ENCODE data around the gene WNT6. TPM values are rescaled to one million over a fixed set of nuclear protein-coding genes. Genes with fewer than 3 reads are reported as not detected.
A peak's percentile ranks its signal among the peaks of the same experiment; 100 is the strongest.

The WNT6 gene
- total RNA-seq, 1 donor from 2014 or later: 0.66 TPM

DNA sequence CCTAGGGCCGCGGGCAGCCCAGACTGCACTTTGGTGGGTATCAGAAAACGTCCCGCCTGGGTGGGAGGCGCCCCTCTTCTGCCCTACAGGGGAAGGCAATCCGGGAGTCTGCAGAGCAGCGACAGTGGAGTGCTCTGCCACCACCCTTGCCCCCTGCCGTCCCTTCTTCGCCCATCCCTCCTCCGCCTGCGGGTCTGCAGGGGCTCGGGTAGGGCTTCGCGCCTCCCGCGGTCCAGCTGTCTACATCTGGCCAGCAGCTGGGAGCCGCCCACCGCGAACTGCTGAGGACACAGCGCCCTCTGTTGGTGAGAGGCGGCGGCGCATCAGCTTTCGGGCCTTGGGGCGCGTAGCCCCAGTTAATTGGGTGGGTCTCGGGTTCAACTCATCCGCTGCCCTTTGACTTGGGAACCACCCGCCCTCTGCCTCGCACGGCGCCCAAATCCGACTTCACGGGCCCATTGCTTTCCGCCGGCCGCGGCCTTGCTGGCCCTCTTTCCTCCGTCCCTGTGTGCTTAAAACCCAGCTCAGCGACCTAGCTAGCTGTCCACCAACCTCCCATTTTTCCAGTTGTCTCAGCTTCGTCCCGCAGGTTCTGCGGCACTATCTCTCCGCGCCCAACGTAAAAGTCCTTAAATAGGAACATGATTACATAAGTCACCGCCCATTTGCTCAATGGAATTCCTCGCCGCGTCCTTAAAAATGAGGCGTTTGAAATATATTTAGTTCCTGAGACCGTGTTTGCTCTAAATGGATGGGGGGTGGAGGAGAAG is 38.7 kb downstream of the WNT6 start:
- Mint-ChIP-seq H3K27me3 (ENCODE audit: unreplicated experiment) (peaks cover 25% of the 10 kb centered on the region), H3K27ac (ENCODE audit: unreplicated experiment) (peak overlapping the region; percentile 48), H3K36me3 (ENCODE audit: unreplicated experiment) (peaks cover 13% of the 10 kb centered on the region), H3K4me1 (ENCODE audit: low read depth, unreplicated experiment) (peaks cover 25% of the 10 kb centered on the region), H3K4me3 (ENCODE audit: unreplicated experiment) (peak overlapping the region; percentile 83), H3K9me3 (ENCODE audit: unreplicated experiment) (peaks cover 15% of the 10 kb centered on the region)
- peak; percentile 85 for DNase-seq
- TF ChIP-seq, protein P1, sequence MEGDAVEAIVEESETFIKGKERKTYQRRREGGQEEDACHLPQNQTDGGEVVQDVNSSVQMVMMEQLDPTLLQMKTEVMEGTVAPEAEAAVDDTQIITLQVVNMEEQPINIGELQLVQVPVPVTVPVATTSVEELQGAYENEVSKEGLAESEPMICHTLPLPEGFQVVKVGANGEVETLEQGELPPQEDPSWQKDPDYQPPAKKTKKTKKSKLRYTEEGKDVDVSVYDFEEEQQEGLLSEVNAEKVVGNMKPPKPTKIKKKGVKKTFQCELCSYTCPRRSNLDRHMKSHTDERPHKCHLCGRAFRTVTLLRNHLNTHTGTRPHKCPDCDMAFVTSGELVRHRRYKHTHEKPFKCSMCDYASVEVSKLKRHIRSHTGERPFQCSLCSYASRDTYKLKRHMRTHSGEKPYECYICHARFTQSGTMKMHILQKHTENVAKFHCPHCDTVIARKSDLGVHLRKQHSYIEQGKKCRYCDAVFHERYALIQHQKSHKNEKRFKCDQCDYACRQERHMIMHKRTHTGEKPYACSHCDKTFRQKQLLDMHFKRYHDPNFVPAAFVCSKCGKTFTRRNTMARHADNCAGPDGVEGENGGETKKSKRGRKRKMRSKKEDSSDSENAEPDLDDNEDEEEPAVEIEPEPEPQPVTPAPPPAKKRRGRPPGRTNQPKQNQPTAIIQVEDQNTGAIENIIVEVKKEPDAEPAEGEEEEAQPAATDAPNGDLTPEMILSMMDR (IDR thresholded peaks at IDR 0.05; ENCODE audit: partially characterized antibody, unreplicated experiment): peak; percentile 100

DNA sequence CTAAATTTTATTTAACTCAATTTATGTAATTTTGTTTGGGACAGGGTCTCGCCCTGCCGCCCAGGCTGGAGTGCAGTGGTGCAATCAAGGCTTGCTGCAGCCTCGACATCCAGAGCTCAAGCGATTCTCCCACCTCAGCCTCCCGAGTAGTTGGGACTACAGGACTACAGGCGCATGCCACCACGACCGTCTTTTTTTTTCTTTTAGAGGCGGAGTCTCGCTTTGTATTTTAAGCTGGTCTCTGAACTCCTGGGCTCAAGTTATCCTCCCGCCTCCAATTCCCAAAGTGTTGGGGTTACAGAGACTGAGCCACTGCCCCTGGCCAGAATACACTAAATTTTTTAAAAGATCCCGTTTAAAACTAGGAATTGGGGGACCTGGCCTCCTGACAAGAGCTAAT is 39.5 kb downstream of the WNT6 start:
- TF ChIP-seq, protein P1 (IDR thresholded peaks at IDR 0.05; ENCODE audit: partially characterized antibody, unreplicated experiment): no peak
- Mint-ChIP-seq H3K4me3 (ENCODE audit: unreplicated experiment) (no peak overlapping the region), H3K27me3 (ENCODE audit: unreplicated experiment) (peaks cover 17% of the 10 kb centered on the region), H3K36me3 (ENCODE audit: unreplicated experiment) (peaks cover 13% of the 10 kb centered on the region), H3K9me3 (ENCODE audit: unreplicated experiment) (peaks cover 13% of the 10 kb centered on the region), H3K27ac (ENCODE audit: unreplicated experiment) (no peak overlapping the region), H3K4me1 (ENCODE audit: low read depth, unreplicated experiment) (peaks cover 20% of the 10 kb centered on the region)
- DNase-seq: no peak

DNA sequence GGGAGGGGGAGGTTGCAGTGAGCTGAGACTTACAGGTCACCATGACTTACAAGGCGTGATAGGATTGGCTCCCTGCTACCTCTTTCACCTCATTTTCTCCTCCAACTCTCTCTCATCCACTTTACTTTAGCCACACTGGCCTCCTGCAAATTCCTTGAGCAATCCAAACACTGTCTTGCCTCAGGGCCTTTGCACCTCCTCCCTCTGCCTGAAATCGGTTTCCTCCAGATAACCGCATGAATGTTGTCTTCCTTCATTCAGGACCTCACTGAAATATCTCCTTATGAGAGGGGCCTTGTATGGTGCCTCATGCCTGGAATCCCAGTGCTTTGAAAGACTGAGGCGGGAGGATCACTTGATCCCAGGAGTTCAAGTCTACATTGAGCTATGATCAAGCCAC is 42.8 kb downstream of the WNT6 start:
- DNase-seq: no peak
- Mint-ChIP-seq H3K9me3 (ENCODE audit: unreplicated experiment) (peaks cover 12% of the 10 kb centered on the region), H3K4me1 (ENCODE audit: low read depth, unreplicated experiment) (peaks cover 4% of the 10 kb centered on the region), H3K4me3 (ENCODE audit: unreplicated experiment) (no peak overlapping the region), H3K27me3 (ENCODE audit: unreplicated experiment) (peaks cover 11% of the 10 kb centered on the region), H3K36me3 (ENCODE audit: unreplicated experiment) (peaks cover 13% of the 10 kb centered on the region), H3K27ac (ENCODE audit: unreplicated experiment) (no peak overlapping the region)
- TF ChIP-seq, protein P1 (IDR thresholded peaks at IDR 0.05; ENCODE audit: partially characterized antibody, unreplicated experiment): no peak

DNA sequence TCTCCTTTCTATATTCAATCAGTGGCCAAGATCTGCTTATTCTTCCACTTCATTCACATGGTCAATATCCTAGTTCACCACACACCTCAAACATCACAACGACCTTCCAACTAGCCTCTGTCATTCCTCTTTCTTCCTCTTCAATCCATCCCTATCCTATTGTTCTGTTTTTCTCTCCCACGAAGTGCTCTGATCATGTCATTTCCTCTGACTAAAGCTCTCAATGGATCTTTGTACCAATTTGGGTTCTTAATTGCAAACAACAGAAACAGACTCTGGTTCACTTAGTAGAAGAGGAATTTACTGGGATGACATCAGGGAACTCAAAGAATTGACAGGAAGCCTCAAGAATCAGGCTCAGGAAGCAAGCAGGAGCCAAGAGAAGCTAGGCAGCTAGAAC is 44.6 kb downstream of the WNT6 start:
- Mint-ChIP-seq H3K27me3 (ENCODE audit: unreplicated experiment) (peaks cover 6% of the 10 kb centered on the region), H3K9me3 (ENCODE audit: unreplicated experiment) (peaks cover 4% of the 10 kb centered on the region), H3K36me3 (ENCODE audit: unreplicated experiment) (peaks cover 8% of the 10 kb centered on the region), H3K27ac (ENCODE audit: unreplicated experiment) (no peak overlapping the region), H3K4me1 (ENCODE audit: low read depth, unreplicated experiment) (no peaks in the 10 kb centered on the region), H3K4me3 (ENCODE audit: unreplicated experiment) (no peak overlapping the region)
- no peak for DNase-seq
- TF ChIP-seq, protein P1 (IDR thresholded peaks at IDR 0.05; ENCODE audit: partially characterized antibody, unreplicated experiment): no peak

All from glutamatergic neuron (in vitro differentiated cells).